OCI-LY1 (cell line): Measurements from ENCODE around the gene IL1RAP.
A peak's percentile ranks its signal among the peaks of the same experiment; 100 is the strongest.

Experiments used
- H2AFZ ChIP-seq: fragments of 200-600 bp; sonication (generic), shearing (Covaris generic); 2 replicates; pipeline ENCODE4 v1.6.0; 2014; ENCODE audit warnings: antibody characterized with exemption, mild to moderate bottlenecking, low read length
- H3F3A ChIP-seq: fragments of 200-600 bp; sonication (generic), shearing (Covaris generic); 2 replicates; pipeline ENCODE4 v1.6.0; 2014; ENCODE audit warnings: mild to moderate bottlenecking, antibody characterized with exemption, low read length, moderate library complexity; ENCODE audit not compliant: insufficient read depth
- H3K27ac ChIP-seq: fragments of 200-600 bp; sonication (generic); 2 replicates; pipeline ENCODE4 v1.5.1; 2014; ENCODE audit warnings: low read length, mixed run types, mild to moderate bottlenecking, low read depth; ENCODE audit not compliant: poor library complexity, severe bottlenecking
- H3K27me3 ChIP-seq: fragments of 200-600 bp; sonication (generic); 2 replicates; pipeline ENCODE4 v1.6.0; 2014; ENCODE audit warnings: antibody characterized with exemption, mild to moderate bottlenecking, low read length, moderate library complexity; ENCODE audit not compliant: insufficient read depth
- H3K36me3 ChIP-seq: fragments of 200-600 bp; sonication (generic); 2 replicates; pipeline ENCODE4 v1.6.1; 2014; ENCODE audit warnings: mild to moderate bottlenecking, antibody characterized with exemption, low read length, moderate library complexity, mixed read lengths; ENCODE audit not compliant: insufficient read depth
- H3K4me1 ChIP-seq: fragments of 200-600 bp; sonication (generic); 2 replicates; pipeline ENCODE4 v1.5.1; 2014; ENCODE audit warnings: mild to moderate bottlenecking, low read length, moderate library complexity; ENCODE audit not compliant: insufficient read depth, severe bottlenecking
- H3K4me2 ChIP-seq: fragments of 200-600 bp; sonication (generic), shearing (Covaris generic); 2 replicates; pipeline ENCODE4 v1.6.1; 2014; ENCODE audit warnings: low read length
- H3K4me3 ChIP-seq: fragments of 200-600 bp; sonication (generic); 2 replicates; pipeline ENCODE4 v1.5.1; 2014; ENCODE audit warnings: low read length, low read depth, mild to moderate bottlenecking, mixed read lengths; ENCODE audit not compliant: poor library complexity, severe bottlenecking
- H3K79me2 ChIP-seq: fragments of 200-600 bp; shearing (Covaris generic); 2 replicates; pipeline ENCODE4 v1.6.1; 2016; ENCODE audit warnings: mixed run types, low read length, mixed read lengths; ENCODE audit not compliant: insufficient read depth
- H3K9ac ChIP-seq: fragments of 200-600 bp; sonication (generic), shearing (Covaris generic); 2 replicates; pipeline ENCODE4 v1.6.1; 2014; ENCODE audit warnings: mild to moderate bottlenecking, low read length, mixed read lengths
- H3K9me2 ChIP-seq: fragments of 200-600 bp; sonication (generic), shearing (Covaris generic); 2 replicates; pipeline ENCODE4 v1.6.1; 2014; ENCODE audit warnings: low read depth, mild to moderate bottlenecking, low read length, mixed read lengths
- H3K9me3 ChIP-seq: fragments of 200-600 bp; shearing (Covaris generic); 2 replicates; pipeline ENCODE4 v1.6.1; 2014; ENCODE audit warnings: low read length, mixed read lengths
- H4K20me1 ChIP-seq: fragments of 200-600 bp; sonication (generic), shearing (Covaris generic); 2 replicates; pipeline ENCODE4 v1.6.0; 2016; ENCODE audit warnings: mild to moderate bottlenecking, low read length; ENCODE audit not compliant: insufficient read depth
- CTCF ChIP-seq: fragments of 200-600 bp; sonication (generic), shearing (Covaris generic); IDR thresholded peaks from 2 replicates; pipeline ENCODE4 v1.5.1; 2017; ENCODE audit warnings: mild to moderate bottlenecking, antibody characterized with exemption, low read length, moderate library complexity, mixed read lengths
- EZH2 ChIP-seq: fragments of 200-600 bp; sonication (generic), shearing (Covaris generic); IDR thresholded peaks from 2 replicates; pipeline ENCODE4 v1.8.0; 2017; ENCODE audit warnings: borderline replicate concordance, mixed run types, mild to moderate bottlenecking, antibody characterized with exemption, low read length, moderate library complexity, mixed read lengths

IL1RAP gene

GRCh38 chr3:190618330-190619030, 104.6 kb downstream of the IL1RAP start:
- no peaks in the 10 kb centered on the region for H3K9me2 ChIP-seq
- no peaks in the 10 kb centered on the region for H3K27me3 ChIP-seq
- H3K9me3 ChIP-seq, result no peaks in the 10 kb centered on the region
- no peaks in the 10 kb centered on the region for H4K20me1 ChIP-seq
- no peaks in the 10 kb centered on the region for H3K79me2 ChIP-seq
- peak overlapping the region; percentile 13; the same call in 1 of the 2 replicates for H3K9ac ChIP-seq
- H2AFZ ChIP-seq, result peak overlapping the region; percentile 51
- TF ChIP-seq CTCF (no peak), EZH2 (no peak)
- H3K36me3 ChIP-seq, result no peaks in the 10 kb centered on the region
- H3K27ac ChIP-seq, result peak overlapping the region; percentile 75
- H3K4me1 ChIP-seq, result peaks cover 35% of the 10 kb centered on the region
- no peaks in the 10 kb centered on the region for H3F3A ChIP-seq
- H3K4me3 ChIP-seq, result peak overlapping the region; percentile 7
- peak overlapping the region; percentile 12; the same call in 1 of the 2 replicates for H3K4me2 ChIP-seq

GRCh38 chr3:190619353-190619752, 105.5 kb downstream of the IL1RAP start:
- Histone ChIP-seq H3K9me2 (no peaks in the 10 kb centered on the region), H3K4me2 (no peak overlapping the region), H2AFZ (no peak overlapping the region), H3K4me1 (peaks cover 35% of the 10 kb centered on the region), H3F3A (no peaks in the 10 kb centered on the region), H3K27me3 (no peaks in the 10 kb centered on the region), H3K27ac (no peak overlapping the region), H3K36me3 (no peaks in the 10 kb centered on the region), H3K9me3 (no peaks in the 10 kb centered on the region), H3K4me3 (no peak overlapping the region), H3K79me2 (no peaks in the 10 kb centered on the region), H3K9ac (no peak overlapping the region), H4K20me1 (no peaks in the 10 kb centered on the region)
- TF ChIP-seq CTCF, result no peak
- no peak for TF ChIP-seq EZH2

GRCh38 chr3:190619761-190620160, 105.9 kb downstream of the IL1RAP start:
- Histone ChIP-seq H2AFZ (no peak overlapping the region), H3K27me3 (no peaks in the 10 kb centered on the region; the same call in 1 of the 2 replicates), H3F3A (no peaks in the 10 kb centered on the region), H3K4me2 (no peak overlapping the region), H3K9me3 (no peaks in the 10 kb centered on the region), H3K4me3 (no peak overlapping the region), H3K9ac (no peak overlapping the region), H3K36me3 (no peaks in the 10 kb centered on the region), H3K27ac (no peak overlapping the region), H4K20me1 (no peaks in the 10 kb centered on the region), H3K79me2 (no peaks in the 10 kb centered on the region), H3K4me1 (peaks cover 35% of the 10 kb centered on the region), H3K9me2 (no peaks in the 10 kb centered on the region)
- no peak for TF ChIP-seq EZH2
- no peak for TF ChIP-seq CTCF
